Activated CD8-positive, alpha-beta memory T cell treated with anti-CD3 and anti-CD28 coated beads for 1 hour (primary cell): ENCODE data around the gene PBX1.

ENCODE experiments used
- DNase-seq, 2 donors: peaks; one replicate each; pipeline ENCODE4 v3.0.0-alpha.2; 2020; ENCODE audit warnings: low read depth in 1 of 2; ENCODE audit errors: extremely low read depth in 1 of 2

The PBX1 gene

GRCh38 chr1:164562947-164563520 is 4.0 kb downstream of the PBX1 start:
- no peak for DNase-seq

GRCh38 chr1:164563721-164564360 is 4.9 kb downstream of the PBX1 start:
- DNase-seq, result no peak

GRCh38 chr1:164564378-164564777 is 5.4 kb downstream of the PBX1 start:
- DNase-seq, result no peak

- no peak for DNase-seq
Measured at GRCh38 chr1:164565357-164565756, 6.4 kb downstream of the PBX1 start.

- DNase-seq, result no peak
Measured at GRCh38 chr1:164567774-164568173, 8.8 kb downstream of the PBX1 start.

- no peak for DNase-seq
Measured at GRCh38 chr1:164569241-164569640, 10.3 kb downstream of the PBX1 start.

- DNase-seq, result no peak
Measured at GRCh38 chr1:164569866-164570265, 10.9 kb downstream of the PBX1 start.

GRCh38 chr1:164571333-164571732 is 12.3 kb downstream of the PBX1 start:
- DNase-seq, result no peak

GRCh38 chr1:164575356-164575886 is 16.4 kb downstream of the PBX1 start:
- no peak for DNase-seq

- no peak for DNase-seq
Measured at GRCh38 chr1:164576291-164577271, 17.6 kb downstream of the PBX1 start.

- no peak for DNase-seq
Measured at GRCh38 chr1:164577291-164577690, 18.3 kb downstream of the PBX1 start.

- no peak for DNase-seq
Measured at GRCh38 chr1:164578479-164579200, 19.7 kb downstream of the PBX1 start.

- DNase-seq, result no peak
Measured at GRCh38 chr1:164579381-164579780, 20.4 kb downstream of the PBX1 start.

GRCh38 chr1:164581762-164582161 is 22.8 kb downstream of the PBX1 start:
- DNase-seq, result no peak

- no peak for DNase-seq
Measured at GRCh38 chr1:164583196-164583595, 24.2 kb downstream of the PBX1 start.

GRCh38 chr1:164583835-164584539 is 25.0 kb downstream of the PBX1 start:
- no peak for DNase-seq

GRCh38 chr1:164586591-164586990 is 27.6 kb downstream of the PBX1 start:
- no peak for DNase-seq

- DNase-seq, result no peak
Measured at GRCh38 chr1:164587617-164588501, 28.9 kb downstream of the PBX1 start.
